Endothelial cell of umbilical vein (primary cell): ENCODE results near the gene SPTLC2.

Experiments
- EZH2 ChIP-seq: IDR thresholded peaks from 2 replicates; pipeline ENCODE4 v1.6.1; 2012; ENCODE audit warnings: borderline replicate concordance, low read depth, mild to moderate bottlenecking, moderate library complexity, low read length, inconsistent platforms; ENCODE audit not compliant: severe bottlenecking
- JUN ChIP-seq: IDR thresholded peaks from 2 replicates; pipeline ENCODE4 v1.6.1; 2011; ENCODE audit warnings: borderline replicate concordance, low read depth; ENCODE audit not compliant: insufficient read length, insufficient read depth
- MAX ChIP-seq: IDR thresholded peaks from 2 replicates; pipeline ENCODE4 v1.6.1; 2011; ENCODE audit not compliant: insufficient read depth, insufficient read length
- MYC ChIP-seq: IDR thresholded peaks from one replicate; pipeline ENCODE4 v1.6.1; 2011; ENCODE audit warnings: mild to moderate bottlenecking, low read depth, low read length
- POLR2A ChIP-seq: IDR thresholded peaks from 2 replicates; pipeline ENCODE4 v1.6.1; 2012; ENCODE audit warnings: low read depth, mild to moderate bottlenecking, control low read depth, low read length
- TF ChIP-seq, protein P1 (sequence below), 2 donors: IDR thresholded peaks; 1 replicate in 1 of 2; 2 replicates in 1 of 2; pipeline ENCODE4 v1.5.1; 2011; ENCODE audit warnings: low read length in 2 of 2, mild to moderate bottlenecking in 2 of 2, moderate library complexity in 2 of 2, control low read depth in 1 of 2, inconsistent platforms in 1 of 2, low read depth in 1 of 2; ENCODE audit not compliant: insufficient read depth in 1 of 2; ENCODE audit errors: extremely low read depth in 1 of 2

- no peak for TF ChIP-seq POLR2A
- TF ChIP-seq MAX, result no peak
- TF ChIP-seq MYC, result no peak
- TF ChIP-seq EZH2, result no peak
- TF ChIP-seq, protein P1, sequence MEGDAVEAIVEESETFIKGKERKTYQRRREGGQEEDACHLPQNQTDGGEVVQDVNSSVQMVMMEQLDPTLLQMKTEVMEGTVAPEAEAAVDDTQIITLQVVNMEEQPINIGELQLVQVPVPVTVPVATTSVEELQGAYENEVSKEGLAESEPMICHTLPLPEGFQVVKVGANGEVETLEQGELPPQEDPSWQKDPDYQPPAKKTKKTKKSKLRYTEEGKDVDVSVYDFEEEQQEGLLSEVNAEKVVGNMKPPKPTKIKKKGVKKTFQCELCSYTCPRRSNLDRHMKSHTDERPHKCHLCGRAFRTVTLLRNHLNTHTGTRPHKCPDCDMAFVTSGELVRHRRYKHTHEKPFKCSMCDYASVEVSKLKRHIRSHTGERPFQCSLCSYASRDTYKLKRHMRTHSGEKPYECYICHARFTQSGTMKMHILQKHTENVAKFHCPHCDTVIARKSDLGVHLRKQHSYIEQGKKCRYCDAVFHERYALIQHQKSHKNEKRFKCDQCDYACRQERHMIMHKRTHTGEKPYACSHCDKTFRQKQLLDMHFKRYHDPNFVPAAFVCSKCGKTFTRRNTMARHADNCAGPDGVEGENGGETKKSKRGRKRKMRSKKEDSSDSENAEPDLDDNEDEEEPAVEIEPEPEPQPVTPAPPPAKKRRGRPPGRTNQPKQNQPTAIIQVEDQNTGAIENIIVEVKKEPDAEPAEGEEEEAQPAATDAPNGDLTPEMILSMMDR (IDR thresholded peaks at IDR 0.05; ENCODE audit: extremely low read depth in 1 of 2, insufficient read depth in 1 of 2, low read depth in 1 of 2, low read length in 2 of 2), result no peak
- TF ChIP-seq JUN, result no peak
Measured at GRCh38 chr14:77488558-77488957, 127.9 kb downstream of the SPTLC2 start.
